ENCODE data around the gene SPART. TPM values are rescaled to one million over a fixed set of nuclear protein-coding genes. Genes with fewer than 3 reads are reported as not detected.

Gene SPART
- total RNA-seq, 2 experiments from 2014 or later = 20.9 to 24.9 TPM

GRCh38 chr13:36362251-36362650 is 16.1 kb upstream of the SPART start:
- Mint-ChIP-seq H3K4me3 (no peak overlapping the region), H3K4me1 (no peaks in the 10 kb centered on the region), H3K36me3 (ENCODE audit: low read depth) (no peaks in the 10 kb centered on the region), H3K9me3 (no peaks in the 10 kb centered on the region), H3K27ac (no peak overlapping the region), H3K27me3 (peaks cover 3% of the 10 kb centered on the region)
- CTCF ChIA-PET = interaction anchor here (0.6 kb wide), 2 partner anchors 30 to 612 kb away, joined by 5 to 6 read pairs; no protein-coding TSS in a partner anchor
- POLR2A ChIA-PET = no interaction called here
- no peak for DNase-seq

GRCh38 chr13:36360903-36361302 is 14.7 kb upstream of the SPART start:
- POLR2A ChIA-PET = no interaction called here

GRCh38 chr13:36359301-36359950 is 13.2 kb upstream of the SPART start:
- no peak overlapping the region for H3K27ac Mint-ChIP-seq
- H3K27me3 Mint-ChIP-seq = peaks cover 5% of the 10 kb centered on the region
- no peaks in the 10 kb centered on the region for H3K9me3 Mint-ChIP-seq
- ChIA-PET CTCF (interaction anchor here (2.0 kb wide), 1 partner anchor 13 kb away, joined by 8 read pairs; no protein-coding TSS in a partner anchor), POLR2A (no interaction called here)
- peaks cover 3% of the 10 kb centered on the region for H3K4me1 Mint-ChIP-seq
- DNase-seq = no peak
- no peaks in the 10 kb centered on the region for H3K36me3 Mint-ChIP-seq (ENCODE audit: low read depth)
- no peak overlapping the region for H3K4me3 Mint-ChIP-seq

More at GRCh38 chr13:36360903-36361302, 14.7 kb upstream of the SPART start:
- no peaks in the 10 kb centered on the region for H3K9me3 Mint-ChIP-seq
- CTCF ChIA-PET = no interaction called here
- H3K36me3 Mint-ChIP-seq (ENCODE audit: low read depth) = no peaks in the 10 kb centered on the region
- H3K4me1 Mint-ChIP-seq = no peaks in the 10 kb centered on the region
- H3K27me3 Mint-ChIP-seq = peaks cover 5% of the 10 kb centered on the region
- DNase-seq = no peak
- H3K4me3 Mint-ChIP-seq = no peak overlapping the region
- H3K27ac Mint-ChIP-seq = no peak overlapping the region

GRCh38 chr13:36358175-36358718 is 12.1 kb upstream of the SPART start:
- Mint-ChIP-seq H3K27me3 (peaks cover 3% of the 10 kb centered on the region), H3K27ac (no peak overlapping the region), H3K9me3 (no peaks in the 10 kb centered on the region), H3K36me3 (ENCODE audit: low read depth) (no peaks in the 10 kb centered on the region), H3K4me1 (peaks cover 3% of the 10 kb centered on the region), H3K4me3 (no peak overlapping the region)
- ChIA-PET POLR2A (no interaction called here), CTCF (interaction anchor here (0.9 to 2.0 kb wide), 2 partner anchors 9 to 12 kb away, joined by 3 to 8 read pairs; no protein-coding TSS in a partner anchor)
- no peak for DNase-seq

GRCh38 chr13:36357692-36358091 is 11.5 kb upstream of the SPART start:
- Mint-ChIP-seq H3K27me3 (peaks cover 4% of the 10 kb centered on the region), H3K4me1 (peaks cover 3% of the 10 kb centered on the region), H3K36me3 (ENCODE audit: low read depth) (no peaks in the 10 kb centered on the region), H3K4me3 (no peak overlapping the region), H3K9me3 (no peaks in the 10 kb centered on the region), H3K27ac (no peak overlapping the region)
- CTCF ChIA-PET = interaction anchor here (0.9 to 2.0 kb wide), 2 partner anchors 8 to 11 kb away, joined by 3 to 8 read pairs; no protein-coding TSS in a partner anchor
- DNase-seq = no peak
- POLR2A ChIA-PET = no interaction called here

GRCh38 chr13:36357231-36357630 is 11.0 kb upstream of the SPART start:
- H3K36me3 Mint-ChIP-seq (ENCODE audit: low read depth) = no peaks in the 10 kb centered on the region

GRCh38 chr13:36356058-36356457 is 9.9 kb upstream of the SPART start:
- no peaks in the 10 kb centered on the region for H3K9me3 Mint-ChIP-seq
- no peaks in the 10 kb centered on the region for H3K36me3 Mint-ChIP-seq (ENCODE audit: low read depth)
- DNase-seq = no peak
- peaks cover 3% of the 10 kb centered on the region for H3K4me1 Mint-ChIP-seq
- H3K27ac Mint-ChIP-seq = no peak overlapping the region
- peaks cover 8% of the 10 kb centered on the region for H3K27me3 Mint-ChIP-seq
- ChIA-PET POLR2A (no interaction called here), CTCF (no interaction called here)
- no peak overlapping the region for H3K4me3 Mint-ChIP-seq

More at GRCh38 chr13:36357231-36357630, 11.0 kb upstream of the SPART start:
- Mint-ChIP-seq H3K9me3 (no peaks in the 10 kb centered on the region), H3K4me3 (no peak overlapping the region), H3K4me1 (peaks cover 3% of the 10 kb centered on the region), H3K27me3 (peaks cover 8% of the 10 kb centered on the region), H3K27ac (no peak overlapping the region)
- ChIA-PET CTCF (interaction anchor here (2.0 kb wide), 1 partner anchor 11 kb away, joined by 8 read pairs; no protein-coding TSS in a partner anchor), POLR2A (no interaction called here)
- DNase-seq = no peak

GRCh38 chr13:36355632-36356031 is 9.4 kb upstream of the SPART start:
- POLR2A ChIA-PET = no interaction called here
- H3K9me3 Mint-ChIP-seq = no peaks in the 10 kb centered on the region
- CTCF ChIA-PET = interaction anchor here (0.9 kb wide), 1 partner anchor 9 kb away, joined by 3 read pairs; no protein-coding TSS in a partner anchor
- no peak overlapping the region for H3K4me3 Mint-ChIP-seq
- peaks cover 3% of the 10 kb centered on the region for H3K4me1 Mint-ChIP-seq
- H3K27me3 Mint-ChIP-seq = peaks cover 8% of the 10 kb centered on the region
- no peaks in the 10 kb centered on the region for H3K36me3 Mint-ChIP-seq (ENCODE audit: low read depth)
- no peak for DNase-seq
- no peak overlapping the region for H3K27ac Mint-ChIP-seq

- Mint-ChIP-seq H3K27me3 (peaks cover 8% of the 10 kb centered on the region), H3K4me1 (peaks cover 3% of the 10 kb centered on the region), H3K9me3 (no peaks in the 10 kb centered on the region), H3K27ac (no peak overlapping the region), H3K36me3 (ENCODE audit: low read depth) (no peaks in the 10 kb centered on the region), H3K4me3 (no peak overlapping the region)
- no peak for DNase-seq
- ChIA-PET CTCF (interaction anchor here (0.9 kb wide), 1 partner anchor 8 kb away, joined by 3 read pairs; no protein-coding TSS in a partner anchor), POLR2A (no interaction called here)
Observed at GRCh38 chr13:36354842-36355623, 8.8 kb upstream of the SPART start.

GRCh38 chr13:36353001-36353400 is 6.8 kb upstream of the SPART start:
- CTCF ChIA-PET = no interaction called here
- POLR2A ChIA-PET = no interaction called here
- Mint-ChIP-seq H3K36me3 (ENCODE audit: low read depth) (no peaks in the 10 kb centered on the region), H3K27me3 (peaks cover 8% of the 10 kb centered on the region), H3K27ac (peak overlapping the region; percentile 12), H3K4me1 (peaks cover 3% of the 10 kb centered on the region), H3K4me3 (no peak overlapping the region), H3K9me3 (no peaks in the 10 kb centered on the region)
- DNase-seq = no peak

- POLR2A ChIA-PET = no interaction called here
- Mint-ChIP-seq H3K9me3 (no peaks in the 10 kb centered on the region), H3K27ac (no peak overlapping the region), H3K4me3 (no peak overlapping the region), H3K4me1 (peaks cover 3% of the 10 kb centered on the region), H3K36me3 (ENCODE audit: low read depth) (no peaks in the 10 kb centered on the region), H3K27me3 (peaks cover 8% of the 10 kb centered on the region)
- no peak for DNase-seq
- CTCF ChIA-PET = interaction anchor here (0.6 kb wide), 1 partner anchor 736 kb away, joined by 3 read pairs; no protein-coding TSS in a partner anchor
Observed at GRCh38 chr13:36352350-36352749, 6.2 kb upstream of the SPART start.

GRCh38 chr13:36347531-36348210 is 1.5 kb upstream of the SPART start:
- H3K4me3 Mint-ChIP-seq = no peak overlapping the region
- no peak for DNase-seq
- CTCF ChIA-PET = interaction anchor here (1.2 to 2.0 kb wide), 3 partner anchors 33 to 388 kb away, joined by 4 to 12 read pairs (median 5); no protein-coding TSS in a partner anchor
- H3K4me1 Mint-ChIP-seq = peaks cover 26% of the 10 kb centered on the region
- H3K9me3 Mint-ChIP-seq = no peaks in the 10 kb centered on the region
- H3K36me3 Mint-ChIP-seq (ENCODE audit: low read depth) = no peaks in the 10 kb centered on the region
- POLR2A ChIA-PET = no interaction called here
- no peak overlapping the region for H3K27ac Mint-ChIP-seq
- peaks cover 3% of the 10 kb centered on the region for H3K27me3 Mint-ChIP-seq

Measured in activated CD4-positive, alpha-beta T cell treated with anti-CD3 and anti-CD28 coated beads, Interleukin-2, amount 10 ng/mL, durations not matched to agents 7 days and 5 days (primary cell).